GM21619 (cell line): Measurements from ENCODE around the gene SPATA2L.
"Not testable (repeated sequence)": the region's sequence is repeated elsewhere in the genome, so short reads cannot be mapped to it uniquely, and the experiment has no call there.

ENCODE experiments used
- ATAC-seq: cut with Tn5 transposase; IDR thresholded peaks from one replicate; pipeline ENCODE4 v1.9.1; 2021; ENCODE audit not compliant: unreplicated experiment

The SPATA2L gene

DNA sequence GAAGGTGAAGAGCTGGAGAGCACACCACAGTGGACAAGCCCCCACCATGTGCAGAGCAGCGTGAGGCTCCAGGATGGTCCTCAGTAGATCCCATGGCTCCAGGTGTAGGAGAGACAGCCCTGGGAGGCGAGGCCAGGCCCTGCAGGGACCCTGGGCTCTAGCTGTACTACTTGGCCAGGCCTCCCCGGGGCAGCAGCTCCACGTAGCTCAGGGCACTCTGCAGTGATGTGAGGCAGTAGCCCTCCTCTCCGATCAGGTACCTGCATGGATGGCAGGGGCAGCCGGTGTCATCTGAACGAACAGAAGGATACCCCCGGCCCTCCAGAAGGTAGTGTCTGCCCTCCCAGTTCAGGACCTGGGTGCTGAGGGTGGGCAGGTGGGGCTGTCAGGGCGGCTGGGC, 6.2 kb upstream of the SPATA2L start:
- ATAC-seq: no peak

DNA sequence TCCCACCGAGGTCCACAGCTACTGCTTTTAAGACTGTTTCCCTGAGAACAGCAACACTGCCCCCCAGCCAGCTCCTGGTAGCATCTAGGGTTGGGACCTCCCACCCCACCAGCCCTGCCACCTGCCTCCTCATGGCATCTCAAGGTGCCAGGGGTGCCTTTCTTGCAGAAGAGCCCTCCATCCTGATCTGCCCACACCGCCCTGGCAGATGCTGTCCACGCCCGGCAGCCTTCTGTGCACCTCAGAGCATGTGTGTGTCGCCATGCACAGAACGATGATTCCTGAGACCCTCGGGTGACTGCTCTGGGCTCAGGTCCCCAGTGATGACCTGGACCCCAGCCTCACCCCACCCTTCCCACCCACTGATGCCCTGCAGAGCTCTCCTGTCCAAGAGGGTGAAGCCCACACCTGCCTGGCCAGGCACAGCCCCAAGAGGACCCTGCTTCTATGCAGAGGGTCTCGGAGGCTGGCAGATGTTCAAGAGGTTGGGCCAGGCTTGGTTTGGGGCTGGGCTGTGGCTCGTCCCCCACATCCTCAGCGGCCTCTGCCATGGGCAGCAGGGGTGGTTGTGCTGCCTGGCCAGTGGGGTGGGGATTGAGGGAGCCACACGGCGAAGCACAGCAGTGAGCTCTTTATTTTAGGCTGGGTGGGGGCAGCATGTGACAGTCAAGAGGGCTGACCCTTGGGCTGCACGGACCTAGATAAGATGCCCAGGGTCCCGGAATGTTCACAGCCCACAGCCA, 5.2 kb upstream of the SPATA2L start:
- no peak for ATAC-seq

DNA sequence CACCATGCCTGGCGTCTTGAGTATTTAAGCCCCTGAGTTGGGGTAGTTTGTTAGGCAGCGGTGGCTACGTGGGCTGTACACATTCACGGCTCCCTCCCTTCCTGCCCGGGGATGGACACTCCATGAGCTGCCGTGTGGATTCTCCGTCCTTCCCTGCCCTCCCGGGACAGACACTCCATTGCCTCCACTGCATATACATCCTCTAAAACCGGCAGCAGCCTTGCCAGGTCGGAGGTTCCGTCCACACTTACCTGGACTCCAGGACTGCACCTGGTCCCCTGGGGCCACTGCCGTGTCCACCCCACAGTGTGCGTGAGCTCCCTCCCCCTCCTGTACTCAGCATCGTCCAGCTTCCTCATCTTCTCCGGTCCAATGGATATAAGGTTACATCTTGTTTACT, 3.5 kb upstream of the SPATA2L start:
- no peak for ATAC-seq

DNA sequence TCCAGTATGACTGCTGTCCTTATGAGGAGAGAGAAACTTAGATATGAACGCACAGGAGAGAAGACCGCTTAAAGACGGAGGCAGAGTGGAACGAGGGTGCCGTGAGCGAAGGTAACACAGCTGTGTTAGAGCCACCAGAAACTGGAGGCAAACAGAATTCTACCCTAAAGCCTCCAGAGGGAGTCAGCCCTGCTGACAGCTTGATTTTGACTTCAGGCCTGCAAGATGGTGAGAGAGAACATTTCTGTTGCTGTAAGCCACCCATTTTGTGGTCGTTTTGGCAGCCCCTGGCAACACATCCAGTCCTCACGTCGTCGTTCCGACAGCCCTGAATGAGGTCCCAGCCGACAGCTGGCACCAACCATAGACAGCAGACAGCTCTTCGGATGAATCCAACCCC, 2.8 kb upstream of the SPATA2L start:
- ATAC-seq: no peak

DNA sequence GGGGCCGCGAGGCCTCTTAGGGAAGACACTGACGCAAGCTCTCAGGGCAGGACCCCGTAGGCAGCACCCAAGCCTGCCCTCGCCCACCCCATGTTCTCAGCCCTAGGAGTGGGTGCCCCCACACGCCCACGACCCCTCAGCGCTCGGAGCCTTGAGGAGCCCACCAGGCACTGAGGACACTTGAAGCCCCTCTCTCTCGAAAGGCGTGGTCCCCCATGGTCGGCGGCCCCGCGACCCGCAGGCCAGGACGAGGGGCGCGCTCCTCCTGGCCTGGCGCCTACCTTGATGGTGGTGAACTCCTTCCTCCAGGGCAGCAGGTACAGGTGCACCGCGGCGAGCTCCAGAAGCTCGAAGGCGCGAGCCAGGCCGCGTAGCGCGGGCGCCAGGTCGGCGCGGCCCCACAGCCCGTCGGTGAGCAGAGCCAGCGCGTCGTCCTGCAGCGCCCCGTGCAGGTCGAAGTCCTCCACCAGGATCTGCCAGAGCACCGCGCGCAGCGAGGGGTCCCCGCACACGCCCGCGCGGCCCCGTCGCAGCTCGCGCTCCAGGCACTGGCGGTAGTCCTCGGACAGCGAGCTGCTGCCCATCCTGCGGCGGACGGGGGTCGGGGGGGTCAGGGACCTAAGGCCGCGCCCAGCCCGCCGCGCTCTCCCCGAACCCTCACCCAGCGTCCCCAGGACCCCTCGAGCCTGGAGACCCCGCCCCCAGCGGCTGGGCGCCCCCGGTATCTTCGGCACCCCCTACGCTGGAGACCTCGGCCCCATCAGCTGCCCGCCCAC, 668 bp downstream of the SPATA2L start:
- ATAC-seq: no peak

DNA sequence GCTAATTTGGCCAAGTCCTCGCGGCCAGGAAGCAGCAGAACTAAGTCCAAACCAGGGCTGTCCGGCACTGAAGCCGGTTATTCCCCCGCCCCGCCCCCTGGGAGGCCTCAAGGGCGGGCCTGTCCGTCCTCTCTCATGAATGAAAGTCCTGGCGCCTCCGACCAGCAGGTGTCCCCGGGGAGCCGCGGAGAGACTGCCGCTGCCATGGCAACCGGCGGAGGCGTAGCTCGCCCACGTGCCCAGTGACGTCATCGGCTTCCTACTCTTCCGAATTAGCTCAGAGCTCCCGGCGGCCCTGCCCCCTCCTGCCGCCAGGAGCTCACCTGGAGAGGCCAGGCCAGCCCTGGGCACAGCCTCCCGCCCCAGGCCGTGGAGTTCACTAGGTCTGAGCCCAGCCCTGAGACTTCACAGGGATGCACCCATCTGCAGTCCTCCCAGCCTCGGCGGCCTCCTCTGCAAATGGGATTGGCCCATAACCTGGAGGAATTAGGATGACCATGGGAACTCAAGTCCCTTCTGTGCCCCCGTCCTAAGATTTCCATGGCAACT, 1.3 kb downstream of the SPATA2L start:
- peak; percentile 41 for ATAC-seq

DNA sequence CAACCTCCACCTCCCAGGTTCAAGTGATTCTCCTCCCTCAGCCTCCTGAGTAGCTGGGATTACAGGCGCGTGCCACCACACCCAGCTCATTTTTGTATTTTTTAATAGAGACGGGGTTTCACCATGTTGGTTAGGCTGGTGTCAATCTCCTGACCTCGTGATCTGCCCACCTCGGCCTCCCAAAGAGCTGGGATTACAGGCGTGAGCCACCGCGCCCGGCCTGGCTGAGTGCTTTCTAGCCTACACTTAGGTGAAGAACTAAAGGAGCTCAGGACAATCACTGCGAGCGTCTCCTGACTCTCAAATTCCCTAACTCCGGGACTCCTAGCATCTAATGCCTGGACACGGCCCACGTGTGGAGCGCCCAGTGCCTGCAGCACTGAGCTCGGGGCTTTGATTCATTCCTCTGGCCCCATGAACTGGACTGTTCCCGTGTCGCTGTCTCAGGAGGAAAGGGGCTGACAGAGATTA, 1.8 kb downstream of the SPATA2L start:
- not testable (repeated sequence) for ATAC-seq

DNA sequence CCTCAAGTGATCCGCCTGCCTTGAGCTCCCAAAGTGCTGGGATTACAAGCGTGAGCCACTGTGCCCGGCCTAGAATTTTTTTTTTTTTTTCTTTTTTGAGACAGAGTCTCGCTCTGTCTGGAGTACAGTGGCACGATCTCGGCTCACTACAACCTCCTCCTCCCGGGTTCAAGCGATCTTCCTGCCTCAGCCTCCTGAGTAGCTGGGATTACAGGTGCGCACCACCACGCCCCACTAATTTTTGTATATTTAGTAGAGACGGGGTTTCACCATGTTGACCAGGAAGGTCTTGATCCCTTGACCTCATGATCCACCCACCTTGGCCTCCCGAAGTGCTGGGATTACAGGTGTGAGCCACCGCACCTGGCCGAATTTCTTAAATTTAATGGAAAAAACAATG, 2.8 kb downstream of the SPATA2L start:
- ATAC-seq: not testable (repeated sequence)

DNA sequence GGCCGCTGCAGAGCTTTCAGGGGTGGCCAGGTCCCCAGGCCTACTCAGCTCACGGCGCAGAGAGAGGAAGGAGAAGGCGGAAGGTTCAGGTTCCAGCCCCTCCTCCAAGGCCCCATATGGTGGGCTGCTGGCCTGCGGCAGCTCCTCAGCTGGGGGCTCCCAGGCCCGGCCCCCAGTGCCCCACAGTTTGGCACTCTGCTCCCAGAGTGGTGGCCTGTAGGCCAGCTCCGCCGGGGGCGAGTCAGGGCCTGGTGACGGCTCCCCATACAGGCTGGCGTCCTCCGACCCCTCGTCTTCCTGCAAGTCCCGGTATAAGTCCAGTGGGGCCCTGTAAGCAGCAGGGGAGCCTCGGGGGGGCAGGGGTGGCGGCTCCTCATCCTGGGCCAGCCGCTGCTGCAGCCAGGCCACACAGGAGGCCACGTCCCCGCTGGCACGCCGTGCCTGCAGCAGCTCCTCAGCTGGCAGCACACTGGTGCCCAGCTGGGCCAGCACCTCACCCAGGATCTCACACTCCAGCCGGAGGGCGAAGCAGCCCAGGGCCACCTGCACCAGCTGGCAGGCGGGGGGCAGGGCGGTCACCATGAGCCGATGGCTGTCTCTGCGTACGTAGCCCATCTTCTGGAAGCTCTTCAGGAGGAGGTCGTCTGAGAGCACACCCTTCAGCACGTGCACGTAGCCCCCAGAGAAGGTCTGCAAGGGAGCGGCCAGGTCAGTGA, 3.7 kb downstream of the SPATA2L start:
- ATAC-seq: no peak

DNA sequence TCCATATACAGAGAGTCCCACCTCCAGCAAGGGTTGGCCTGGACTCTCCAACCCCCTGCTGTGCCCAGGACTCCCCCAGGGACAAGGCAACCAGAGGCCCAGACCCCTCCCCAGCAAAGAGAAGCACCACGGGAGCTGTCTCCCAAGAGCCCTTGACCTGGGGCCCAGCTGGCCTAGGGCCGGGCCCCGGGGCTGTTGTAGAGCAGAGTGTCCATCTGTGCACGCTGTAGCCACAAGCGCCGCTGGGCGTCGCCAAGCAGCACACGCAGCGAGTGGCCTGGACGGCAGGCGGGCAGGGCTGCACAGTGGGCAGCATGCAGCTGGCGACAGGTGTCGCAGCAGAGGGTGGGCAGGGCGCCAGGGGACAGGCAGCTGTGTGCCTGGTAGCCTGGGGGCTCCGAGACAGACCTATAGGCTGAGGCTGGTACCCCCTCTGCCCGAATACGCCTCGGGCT, 4.3 kb downstream of the SPATA2L start:
- no peak for ATAC-seq

DNA sequence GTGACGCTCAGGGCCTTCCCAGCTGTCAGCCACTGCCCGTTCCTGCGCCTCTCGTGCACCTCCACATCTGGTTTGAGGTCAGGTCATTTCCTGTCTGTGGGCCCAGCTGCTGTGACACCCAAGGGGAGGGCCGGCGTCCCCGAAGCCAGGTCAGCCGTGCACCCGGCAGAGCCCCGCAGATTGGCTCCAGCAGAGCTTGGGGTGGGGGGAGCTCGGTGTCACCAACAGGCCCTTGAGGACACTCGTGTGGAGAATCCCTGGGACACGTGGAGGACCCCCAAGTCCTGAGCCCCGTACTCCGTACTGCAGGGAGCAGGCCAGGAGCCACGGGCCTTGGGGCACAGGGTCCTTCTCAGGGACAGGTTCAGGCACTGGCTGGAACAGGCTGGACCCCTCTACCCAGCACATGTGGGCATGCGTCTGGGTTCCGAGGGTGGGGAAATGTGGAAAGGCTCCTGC, 4.8 kb downstream of the SPATA2L start:
- no peak for ATAC-seq

DNA sequence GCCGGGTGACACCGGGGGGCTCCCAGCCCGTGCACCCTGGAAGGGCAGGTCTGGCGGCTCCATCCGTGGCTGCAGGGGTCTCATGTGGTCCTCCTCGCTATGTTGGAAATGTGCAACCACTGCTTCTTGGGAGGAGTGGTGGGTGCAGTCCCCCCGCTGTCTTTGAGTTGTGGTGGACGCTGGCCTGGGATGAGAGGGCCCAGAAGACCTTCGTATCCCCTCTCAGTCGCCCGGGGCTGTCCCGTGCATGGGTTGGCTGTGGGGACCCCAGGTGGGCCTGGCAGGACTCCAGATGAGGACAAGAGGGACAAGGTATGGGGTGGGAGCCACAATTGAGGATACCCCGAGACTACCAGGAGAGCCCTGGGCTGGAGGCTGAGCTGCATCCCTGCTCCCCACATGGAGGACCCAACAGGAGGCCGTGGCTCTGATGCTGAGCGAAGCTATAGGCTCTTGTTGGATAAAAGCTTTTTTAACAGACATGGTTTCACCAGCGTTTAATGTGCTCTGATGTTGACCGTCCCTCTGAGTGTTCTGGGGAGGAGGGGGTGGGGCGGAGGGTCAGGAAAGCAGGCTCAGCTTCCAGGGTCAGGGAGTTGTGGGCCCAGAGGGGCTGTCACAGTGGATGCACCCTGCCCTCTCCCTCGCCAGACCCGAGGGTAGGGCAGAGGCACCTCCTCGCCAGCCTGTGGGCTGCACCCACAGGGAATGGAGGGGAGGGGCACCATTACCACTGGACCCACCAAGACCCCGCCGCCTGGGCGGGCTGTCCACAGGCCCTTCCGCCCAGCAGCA, 5.4 kb downstream of the SPATA2L start:
- no peak for ATAC-seq

DNA sequence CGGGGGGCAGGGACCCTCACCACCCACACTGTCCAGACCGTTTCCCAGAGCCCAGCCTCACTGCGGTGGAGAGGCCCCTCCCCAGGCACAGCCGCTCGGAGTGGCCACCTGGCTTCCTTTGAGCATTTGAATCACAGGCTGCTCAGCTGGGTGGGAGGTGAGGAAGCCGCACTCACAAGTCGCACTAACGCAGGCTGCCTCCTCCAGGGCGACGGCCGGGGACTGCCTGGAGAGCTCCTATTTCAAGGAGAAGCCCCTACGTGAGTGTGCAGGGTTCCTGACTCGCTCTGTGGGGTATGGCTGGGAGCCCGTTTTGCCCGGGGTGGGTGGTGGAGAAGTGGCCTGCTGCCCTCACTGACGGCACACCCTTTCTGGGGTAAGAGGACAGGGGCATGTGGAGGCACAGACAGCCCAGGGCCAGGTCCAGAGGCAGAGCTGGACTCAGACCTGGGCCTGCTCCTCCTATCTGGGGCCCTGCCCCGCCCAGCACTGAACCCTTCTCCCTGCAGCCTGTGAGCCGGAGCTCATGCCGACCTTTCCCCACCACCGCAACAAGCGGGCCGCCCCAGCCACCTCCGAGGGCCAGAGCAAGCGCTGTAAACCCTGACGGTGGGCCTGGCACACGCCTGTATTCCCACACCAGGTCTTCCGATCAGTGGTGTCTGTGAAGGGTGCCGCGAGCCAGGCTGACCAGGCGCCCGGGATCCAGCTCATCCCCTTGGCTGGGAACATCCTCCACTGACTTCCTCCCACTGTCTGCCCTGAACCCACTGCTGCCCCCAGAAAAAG, 6.2 kb downstream of the SPATA2L start:
- no peak for ATAC-seq

DNA sequence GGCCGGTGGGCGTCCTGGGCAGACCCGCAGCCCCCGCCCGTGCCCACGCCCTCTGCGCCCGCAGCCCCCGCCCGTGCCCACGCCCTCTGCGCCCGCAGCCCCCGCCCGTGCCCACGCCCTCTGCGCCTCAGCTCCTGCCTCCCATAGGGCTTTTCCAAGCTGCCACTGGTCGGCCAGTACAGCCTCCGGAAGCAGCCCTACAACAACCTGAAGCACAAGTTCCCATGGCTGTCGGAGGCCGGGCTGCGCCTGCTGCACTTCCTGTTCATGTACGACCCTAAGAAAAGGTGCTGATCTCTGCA, 6.8 kb downstream of the SPATA2L start:
- ATAC-seq: not testable (repeated sequence)

DNA sequence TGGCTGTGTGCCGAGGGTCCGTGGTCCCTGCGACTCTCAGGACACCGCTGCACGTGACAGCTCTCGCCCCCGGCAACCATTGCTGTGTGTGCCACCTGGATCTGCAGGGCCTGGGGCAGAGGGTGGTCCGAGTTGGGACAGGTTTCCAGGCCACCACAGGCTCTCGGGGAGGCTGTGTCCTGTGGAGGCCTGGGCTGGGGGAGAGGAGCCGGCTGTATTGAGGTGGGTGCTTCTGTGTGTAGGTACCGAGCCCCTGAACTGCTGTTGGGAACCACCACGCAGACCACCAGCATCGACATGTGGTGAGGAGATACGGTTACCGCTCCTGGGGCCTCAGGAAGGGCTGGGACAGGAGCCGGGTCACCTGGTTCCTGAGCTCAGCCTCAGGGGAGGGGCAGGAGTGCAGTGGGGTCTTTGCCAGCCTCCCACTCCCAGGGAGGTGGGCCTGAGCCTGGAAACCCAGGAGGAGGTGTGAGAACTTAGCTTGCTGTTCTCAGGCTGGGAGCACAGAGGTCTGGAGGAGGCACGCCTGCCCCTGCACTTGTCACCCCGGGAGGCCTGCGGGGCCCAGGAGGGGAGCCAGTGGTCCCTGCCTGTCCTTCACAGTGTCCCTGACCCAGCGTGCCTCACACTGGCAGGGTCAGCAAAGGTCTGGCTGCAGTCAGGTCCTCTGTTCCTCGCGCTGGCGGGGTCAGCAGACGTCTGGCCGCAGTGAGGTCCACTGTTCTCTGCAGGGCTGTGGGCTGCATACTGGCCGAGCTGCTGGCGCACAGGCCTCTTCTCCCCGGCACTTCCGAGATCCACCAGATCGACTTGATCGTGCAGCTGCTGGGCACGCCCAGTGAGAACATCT, 7.3 kb downstream of the SPATA2L start:
- no peak for ATAC-seq

DNA sequence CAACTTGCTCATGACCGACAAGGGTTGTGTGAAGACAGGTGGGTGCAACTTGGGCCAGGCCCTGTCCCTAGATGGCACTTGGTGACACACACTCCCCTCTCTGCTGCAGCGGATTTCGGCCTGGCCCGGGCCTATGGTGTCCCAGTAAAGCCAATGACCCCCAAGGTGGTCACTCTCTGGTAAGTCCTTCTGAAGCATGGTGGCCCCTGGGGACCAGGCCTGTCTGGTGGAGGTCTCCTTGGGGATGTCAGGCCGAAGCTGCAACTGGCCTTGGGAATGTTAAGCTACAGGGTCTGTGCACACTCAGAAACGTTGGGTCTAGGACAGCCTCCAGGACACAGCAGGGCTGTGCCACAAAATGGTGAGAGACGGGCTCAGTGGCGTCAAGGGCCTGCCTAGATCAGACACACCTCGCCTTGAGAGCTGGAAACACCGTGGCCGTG, 8.2 kb downstream of the SPATA2L start:
- ATAC-seq: no peak

DNA sequence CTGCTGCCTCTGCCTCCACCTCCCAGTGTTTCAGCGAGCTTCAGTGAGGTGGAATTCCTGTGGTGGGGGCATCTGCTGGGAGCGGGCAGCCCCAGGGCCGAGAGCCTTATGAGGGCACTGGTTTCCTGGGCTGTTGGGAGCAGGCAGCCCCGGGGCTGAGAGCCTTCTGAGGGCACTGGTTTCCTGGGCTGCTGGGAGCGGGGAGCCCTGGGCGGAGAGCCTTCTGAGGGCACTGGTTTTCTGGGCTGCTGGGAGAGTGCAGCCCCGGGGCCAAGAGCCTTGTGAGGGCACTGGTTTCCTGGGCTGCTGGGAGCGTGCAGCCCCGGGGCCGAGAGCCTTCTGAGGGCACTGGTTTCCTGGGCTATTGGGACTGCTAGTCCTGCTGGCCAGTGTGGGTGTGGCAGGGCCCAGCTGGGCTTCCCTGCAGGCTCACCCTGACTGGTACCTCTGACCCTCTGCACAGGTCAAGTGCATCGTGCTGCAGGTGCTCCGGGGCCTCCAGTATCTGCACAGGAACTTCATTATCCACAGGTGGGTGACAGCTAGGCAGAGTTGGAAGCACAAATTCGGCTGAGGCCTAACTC, 9.4 kb downstream of the SPATA2L start:
- no peak for ATAC-seq

DNA sequence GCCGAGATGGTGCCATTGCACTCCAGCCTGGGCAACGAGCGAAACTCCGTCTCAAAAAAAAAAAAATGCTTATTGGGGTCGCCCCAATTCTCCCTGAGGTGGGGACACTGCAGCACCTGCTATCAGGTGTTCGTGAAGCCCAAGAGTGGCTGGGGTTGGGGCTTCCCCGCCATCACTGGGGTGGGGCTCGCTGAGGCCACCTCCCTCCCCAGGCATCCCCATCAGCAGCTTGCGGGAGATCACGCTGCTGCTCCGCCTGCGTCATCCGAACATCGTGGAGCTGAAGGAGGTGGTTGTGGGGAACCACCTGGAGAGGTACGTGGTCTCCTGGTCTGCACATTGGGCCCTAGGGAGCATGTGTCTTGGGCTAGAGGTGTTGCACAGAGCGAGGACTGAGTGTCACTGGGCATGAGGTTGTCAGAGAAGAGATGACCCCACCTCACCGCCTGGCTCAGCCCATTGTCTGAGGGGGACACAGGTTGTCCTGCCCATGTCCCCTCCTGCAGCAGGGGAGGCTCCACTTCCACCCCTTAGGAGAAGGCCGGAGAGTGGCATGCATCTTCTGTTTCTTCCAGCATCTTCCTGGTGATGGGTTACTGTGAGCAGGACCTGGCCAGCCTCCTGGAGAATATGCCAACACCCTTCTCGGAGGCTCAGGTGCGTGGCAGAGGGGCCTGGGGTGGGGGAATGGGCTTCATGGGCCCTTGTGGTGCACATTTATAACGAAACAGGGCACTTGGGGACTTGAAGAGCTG, 10.1 kb downstream of the SPATA2L start:
- no peak for ATAC-seq
